ENCODE data around the gene ANAPC10.

- TF ChIP-seq, protein P1, sequence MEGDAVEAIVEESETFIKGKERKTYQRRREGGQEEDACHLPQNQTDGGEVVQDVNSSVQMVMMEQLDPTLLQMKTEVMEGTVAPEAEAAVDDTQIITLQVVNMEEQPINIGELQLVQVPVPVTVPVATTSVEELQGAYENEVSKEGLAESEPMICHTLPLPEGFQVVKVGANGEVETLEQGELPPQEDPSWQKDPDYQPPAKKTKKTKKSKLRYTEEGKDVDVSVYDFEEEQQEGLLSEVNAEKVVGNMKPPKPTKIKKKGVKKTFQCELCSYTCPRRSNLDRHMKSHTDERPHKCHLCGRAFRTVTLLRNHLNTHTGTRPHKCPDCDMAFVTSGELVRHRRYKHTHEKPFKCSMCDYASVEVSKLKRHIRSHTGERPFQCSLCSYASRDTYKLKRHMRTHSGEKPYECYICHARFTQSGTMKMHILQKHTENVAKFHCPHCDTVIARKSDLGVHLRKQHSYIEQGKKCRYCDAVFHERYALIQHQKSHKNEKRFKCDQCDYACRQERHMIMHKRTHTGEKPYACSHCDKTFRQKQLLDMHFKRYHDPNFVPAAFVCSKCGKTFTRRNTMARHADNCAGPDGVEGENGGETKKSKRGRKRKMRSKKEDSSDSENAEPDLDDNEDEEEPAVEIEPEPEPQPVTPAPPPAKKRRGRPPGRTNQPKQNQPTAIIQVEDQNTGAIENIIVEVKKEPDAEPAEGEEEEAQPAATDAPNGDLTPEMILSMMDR (IDR thresholded peaks at IDR 0.05): no peak
- TF ChIP-seq MXI1 (IDR thresholded peaks at IDR 0.05; ENCODE audit: low read depth, low read length) (no peak), REST (IDR thresholded peaks at IDR 0.05; ENCODE audit: low read depth, low read length) (no peak), ZBTB33 (IDR thresholded peaks at IDR 0.05; ENCODE audit: borderline replicate concordance, low read depth) (no peak), NFIC (IDR thresholded peaks at IDR 0.05; ENCODE audit: borderline replicate concordance) (no peak)
These were observed 149.6 kb downstream of the ANAPC10 start for GRCh38 chr4:144948421-144948820.

All from SK-N-SH (cell line).